Endothelial cell of umbilical vein (primary cell): ENCODE results near the gene MACO1. TPM values are rescaled to one million over a fixed set of nuclear protein-coding genes. Genes with fewer than 3 reads are reported as not detected.

ENCODE experiments used
- BruUV-seq: library from RNA; stranded (reverse); fragments of 400-500 nt; replicated peaks from 2 replicates; lab custom pipeline; 2021; lab: Mats Ljungman, UMichigan
- CTCF ChIA-PET: fragments of 300-600, 350-600 bp; sonication (Branson Sonifier 250); formaldehyde crosslinking; loops from one replicate; lab custom pipeline; 2021; ENCODE audit warnings: antibody characterized with exemption, inconsistent platforms; lab: Charles Lee
- POLR2A ChIA-PET: fragments of 300-600, 350-600 bp; sonication (Branson Sonifier 250); formaldehyde crosslinking; loops from one replicate; lab custom pipeline; 2021; ENCODE audit warnings: antibody characterized with exemption, inconsistent platforms; lab: Charles Lee
- DNase-seq: peaks from one replicate; pipeline ENCODE4 v3.0.0-alpha.2; 2011; ENCODE audit warnings: low read depth, low spot score
- FAIRE-seq: peaks from 2 replicates; lab custom pipeline; 2011; peaks lifted over from hg19 to GRCh38; lab: Jason Lieb, UNC
- H2AFZ ChIP-seq: 2 replicates; pipeline ENCODE4 v1.6.0; 2012; ENCODE audit warnings: low read depth, low read length, control low read depth, inconsistent platforms
- H3K27ac ChIP-seq: 2 replicates; pipeline ENCODE4 v1.5.1; 2011; ENCODE audit warnings: low read depth, mild to moderate bottlenecking, control low read depth, low read length, moderate library complexity; ENCODE audit not compliant: insufficient read depth
- H3K27me3 ChIP-seq, 2 experiments: 2 replicates each; pipeline versions ENCODE4 v1.6.0 to v1.6.1; 2011; ENCODE audit warnings: low read length in 2 of 2, mixed read lengths in 1 of 2; ENCODE audit not compliant: control insufficient read depth in 2 of 2, insufficient read depth in 2 of 2
- H3K36me3 ChIP-seq, 2 experiments: 2 replicates in 1 of 2; 3 replicates in 1 of 2; pipeline ENCODE4 v1.5.1; 2011; ENCODE audit warnings: low read length in 2 of 2, mild to moderate bottlenecking in 1 of 2, moderate library complexity in 1 of 2; ENCODE audit not compliant: control insufficient read depth in 2 of 2, insufficient read depth in 2 of 2; ENCODE audit errors: extremely low read depth in 1 of 2
- H3K4me1 ChIP-seq: 3 replicates; pipeline ENCODE4 v1.5.1; 2011; ENCODE audit warnings: mild to moderate bottlenecking, low read length; ENCODE audit not compliant: control insufficient read depth, insufficient read depth; ENCODE audit errors: extremely low read depth
- H3K4me2 ChIP-seq: 2 replicates; pipeline ENCODE4 v1.6.1; 2011; ENCODE audit warnings: low read length, control low read depth, mixed read lengths; ENCODE audit not compliant: insufficient read depth
- H3K4me3 ChIP-seq, 3 experiments: fragments of 200-600 bp in 1 of 3; sonication (generic), shearing (Covaris generic) in 1 of 3; replicated peaks in 1 of 3; 2 replicates each; pipeline ENCODE4 v1.5.1; 2011 to 2016; ENCODE audit warnings: control low read depth in 3 of 3, low read length in 3 of 3, mild to moderate bottlenecking in 2 of 3, inconsistent platforms in 1 of 3, low read depth in 1 of 3, moderate library complexity in 1 of 3; ENCODE audit not compliant: insufficient read depth in 1 of 3
- H3K79me2 ChIP-seq: 2 replicates; pipeline ENCODE4 v1.6.0; 2012; ENCODE audit warnings: low read length, inconsistent platforms; ENCODE audit not compliant: control insufficient read depth, insufficient read depth
- H3K9ac ChIP-seq: replicated peaks from 2 replicates; pipeline ENCODE3; 2011; ENCODE audit warnings: low read length, control low read depth; ENCODE audit not compliant: insufficient read depth; ENCODE audit errors: extremely low read depth
- H3K9me1 ChIP-seq: replicated peaks from 3 replicates; pipeline ENCODE4 v1.6.0; 2011; ENCODE audit warnings: mild to moderate bottlenecking, low read length; ENCODE audit not compliant: control insufficient read depth, insufficient read depth; ENCODE audit errors: extremely low read depth
- H3K9me3 ChIP-seq: replicated peaks from 2 replicates; pipeline ENCODE4 v1.5.1; 2012; ENCODE audit warnings: low read length, inconsistent platforms; ENCODE audit not compliant: control insufficient read depth, insufficient read depth
- H4K20me1 ChIP-seq: replicated peaks from 2 replicates; pipeline ENCODE3; 2011; ENCODE audit warnings: mild to moderate bottlenecking, low read length; ENCODE audit not compliant: control insufficient read depth, insufficient read depth; ENCODE audit errors: extremely low read depth
- EZH2 ChIP-seq: IDR thresholded peaks from 2 replicates; pipeline ENCODE4 v1.6.1; 2012; ENCODE audit warnings: borderline replicate concordance, low read depth, mild to moderate bottlenecking, moderate library complexity, low read length, inconsistent platforms; ENCODE audit not compliant: severe bottlenecking
- GATA2 ChIP-seq: IDR thresholded peaks from 2 replicates; pipeline ENCODE4 v1.7.0; 2011; ENCODE audit warnings: low read depth, mild to moderate bottlenecking, moderate library complexity, mixed read lengths, low read length; ENCODE audit not compliant: insufficient read length, insufficient read depth
- JUN ChIP-seq: IDR thresholded peaks from 2 replicates; pipeline ENCODE4 v1.6.1; 2011; ENCODE audit warnings: borderline replicate concordance, low read depth; ENCODE audit not compliant: insufficient read length, insufficient read depth
- MYC ChIP-seq: IDR thresholded peaks from one replicate; pipeline ENCODE4 v1.6.1; 2011; ENCODE audit warnings: mild to moderate bottlenecking, low read depth, low read length
- POLR2AphosphoS5 ChIP-seq: IDR thresholded peaks from 2 replicates; pipeline ENCODE4 v1.6.1; 2012; ENCODE audit warnings: low read depth, mild to moderate bottlenecking, control low read depth, low read length, moderate library complexity; ENCODE audit not compliant: insufficient read depth
- dilution Hi-C: fragments of 300-500 bp; cut with MboI; formaldehyde crosslinking; loops from one replicate; pipeline ENCODE4 v1.15.0; 2019; ENCODE audit warnings: low sequenced_read_pairs; ENCODE audit not compliant: extremely low pct_ligation_motif_present
- intact Hi-C: fragments of 100-400 bp; cut with micrococcal nuclease; formaldehyde crosslinking; loops from one replicate; pipeline ENCODE4 v1.10.0; 2022
- polyA plus RNA-seq, 4 experiments: library from polyadenylated mRNA; depleted of rRNA in 3 of 4; stranded (reverse) in 3 of 4; unstranded in 1 of 4; fragments of >200 nt; gene quantifications; 2 replicates each; pipeline versions ENCODE4 v1.2.1 to v1.2.3, GENCODE V29; 2011 to 2012; ENCODE audit warnings: missing spikeins in 1 of 4
- total RNA-seq: library from RNA; stranded (reverse); gene quantifications from 2 replicates; pipeline ENCODE4 v1.2.3, GENCODE V29; 2021
- TF ChIP-seq, protein P1 (sequence below): IDR thresholded peaks from 2 replicates; pipeline ENCODE4 v1.6.1; 2011; ENCODE audit not compliant: insufficient read depth, insufficient read length
- TF ChIP-seq, protein P2 (sequence below), 2 donors: IDR thresholded peaks; 1 replicate in 1 of 2; 2 replicates in 1 of 2; pipeline ENCODE4 v1.5.1; 2011; ENCODE audit warnings: low read length in 2 of 2, mild to moderate bottlenecking in 2 of 2, moderate library complexity in 2 of 2, control low read depth in 1 of 2, inconsistent platforms in 1 of 2, low read depth in 1 of 2; ENCODE audit not compliant: insufficient read depth in 1 of 2; ENCODE audit errors: extremely low read depth in 1 of 2

The MACO1 gene
- total and polyA plus RNA-seq, 2 donors (not counting 3 experiments of a cell fraction or from before 2014, with no cell fraction given), result 7.7 to 24.4 TPM

DNA sequence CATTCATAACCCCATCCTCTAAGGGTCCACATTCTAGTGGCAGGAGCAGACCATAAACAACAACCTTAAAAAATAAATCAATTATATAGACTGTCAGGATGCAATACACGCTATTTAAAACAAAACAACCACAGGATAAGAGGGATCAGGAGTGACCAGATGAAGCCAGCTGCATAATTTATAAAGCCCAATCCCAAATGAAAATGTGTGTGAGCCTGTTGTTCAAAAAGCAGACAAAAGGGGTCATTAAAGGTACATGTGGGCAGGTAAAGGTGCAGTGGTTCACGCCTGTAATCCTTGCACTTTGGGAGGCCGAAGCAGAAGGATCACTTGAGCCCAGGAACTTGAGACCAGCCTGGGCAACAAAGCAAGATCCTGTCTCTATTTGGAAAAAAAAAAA lies 102.3 kb downstream of the MACO1 start:
- Histone ChIP-seq H4K20me1 (no peaks in the 10 kb centered on the region), H3K9ac (no peak overlapping the region), H3K4me2 (peak overlapping the region; percentile 27), H3K4me3 (no peak overlapping the region), H3K79me2 (no peaks in the 10 kb centered on the region), H3K4me1 (peaks cover 11% of the 10 kb centered on the region), H3K9me3 (no peaks in the 10 kb centered on the region), H3K27me3 (no peaks in the 10 kb centered on the region), H3K9me1 (no peaks in the 10 kb centered on the region), H3K27ac (no peak overlapping the region), H3K36me3 (no peaks in the 10 kb centered on the region), H2AFZ (no peak overlapping the region)
- dilution Hi-C loops (no loop called here), intact Hi-C loops (no loop called here)
- ChIA-PET CTCF (interaction anchor here (0.7 to 1.0 kb wide), 2 partner anchors 12 to 14 kb away, joined by 3 to 4 read pairs; no protein-coding TSS in a partner anchor), POLR2A (interaction anchor here (0.6 kb wide), 1 partner anchor 819 kb away, joined by 3 read pairs; no protein-coding TSS in a partner anchor)
- TF ChIP-seq GATA2 (no peak), MYC (no peak), EZH2 (no peak), POLR2AphosphoS5 (no peak), JUN (no peak)
- TF ChIP-seq, protein P1, sequence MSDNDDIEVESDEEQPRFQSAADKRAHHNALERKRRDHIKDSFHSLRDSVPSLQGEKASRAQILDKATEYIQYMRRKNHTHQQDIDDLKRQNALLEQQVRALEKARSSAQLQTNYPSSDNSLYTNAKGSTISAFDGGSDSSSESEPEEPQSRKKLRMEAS, result no peak
- TF ChIP-seq, protein P2, sequence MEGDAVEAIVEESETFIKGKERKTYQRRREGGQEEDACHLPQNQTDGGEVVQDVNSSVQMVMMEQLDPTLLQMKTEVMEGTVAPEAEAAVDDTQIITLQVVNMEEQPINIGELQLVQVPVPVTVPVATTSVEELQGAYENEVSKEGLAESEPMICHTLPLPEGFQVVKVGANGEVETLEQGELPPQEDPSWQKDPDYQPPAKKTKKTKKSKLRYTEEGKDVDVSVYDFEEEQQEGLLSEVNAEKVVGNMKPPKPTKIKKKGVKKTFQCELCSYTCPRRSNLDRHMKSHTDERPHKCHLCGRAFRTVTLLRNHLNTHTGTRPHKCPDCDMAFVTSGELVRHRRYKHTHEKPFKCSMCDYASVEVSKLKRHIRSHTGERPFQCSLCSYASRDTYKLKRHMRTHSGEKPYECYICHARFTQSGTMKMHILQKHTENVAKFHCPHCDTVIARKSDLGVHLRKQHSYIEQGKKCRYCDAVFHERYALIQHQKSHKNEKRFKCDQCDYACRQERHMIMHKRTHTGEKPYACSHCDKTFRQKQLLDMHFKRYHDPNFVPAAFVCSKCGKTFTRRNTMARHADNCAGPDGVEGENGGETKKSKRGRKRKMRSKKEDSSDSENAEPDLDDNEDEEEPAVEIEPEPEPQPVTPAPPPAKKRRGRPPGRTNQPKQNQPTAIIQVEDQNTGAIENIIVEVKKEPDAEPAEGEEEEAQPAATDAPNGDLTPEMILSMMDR (IDR thresholded peaks at IDR 0.05; ENCODE audit: extremely low read depth in 1 of 2, insufficient read depth in 1 of 2, low read depth in 1 of 2, low read length in 2 of 2), result no peak
- BruUV-seq, result no TSS peak
- FAIRE-seq (peak; percentile 43), DNase-seq (no peak)
